ENCODE results near the gene TPSG1.
"Not testable (repeated sequence)": the region's sequence is repeated elsewhere in the genome, so short reads cannot be mapped to it uniquely, and the experiment has no call there.

The TPSG1 gene

DNA sequence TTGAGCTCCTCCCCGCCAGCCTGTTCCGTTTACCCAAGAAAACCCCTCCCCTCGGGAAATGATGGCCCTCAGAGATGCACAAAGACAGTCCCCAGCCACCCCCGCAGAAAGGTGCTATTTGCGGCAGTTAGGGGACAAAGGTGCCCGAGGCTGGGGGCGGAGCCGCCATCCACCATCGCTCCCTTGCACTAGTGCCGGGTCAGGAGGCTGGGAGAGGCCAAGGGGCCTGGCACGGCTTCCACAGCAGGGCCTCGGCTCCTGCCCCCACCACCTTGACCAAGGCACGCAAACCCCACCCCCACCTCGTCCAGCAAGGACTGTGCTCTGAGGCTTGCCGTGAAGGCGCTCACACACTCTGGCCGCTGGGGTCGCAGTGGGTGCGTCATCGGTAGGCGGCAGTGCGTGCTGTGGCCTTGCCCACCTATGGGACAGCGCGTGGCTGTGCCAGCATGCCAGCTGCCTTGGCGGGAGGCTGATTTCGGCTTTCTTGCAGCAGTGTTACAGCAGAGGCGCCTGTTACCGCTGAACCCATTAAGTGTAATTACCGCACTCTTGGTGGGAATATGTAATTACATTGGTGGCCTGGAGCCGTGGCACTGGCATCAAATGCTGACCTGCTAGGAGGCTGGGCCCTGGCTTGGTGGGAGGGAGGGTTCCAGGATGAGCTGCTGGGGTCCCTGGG is 31.8 kb downstream of the TPSG1 start:
- DNase-seq = no peak

DNA sequence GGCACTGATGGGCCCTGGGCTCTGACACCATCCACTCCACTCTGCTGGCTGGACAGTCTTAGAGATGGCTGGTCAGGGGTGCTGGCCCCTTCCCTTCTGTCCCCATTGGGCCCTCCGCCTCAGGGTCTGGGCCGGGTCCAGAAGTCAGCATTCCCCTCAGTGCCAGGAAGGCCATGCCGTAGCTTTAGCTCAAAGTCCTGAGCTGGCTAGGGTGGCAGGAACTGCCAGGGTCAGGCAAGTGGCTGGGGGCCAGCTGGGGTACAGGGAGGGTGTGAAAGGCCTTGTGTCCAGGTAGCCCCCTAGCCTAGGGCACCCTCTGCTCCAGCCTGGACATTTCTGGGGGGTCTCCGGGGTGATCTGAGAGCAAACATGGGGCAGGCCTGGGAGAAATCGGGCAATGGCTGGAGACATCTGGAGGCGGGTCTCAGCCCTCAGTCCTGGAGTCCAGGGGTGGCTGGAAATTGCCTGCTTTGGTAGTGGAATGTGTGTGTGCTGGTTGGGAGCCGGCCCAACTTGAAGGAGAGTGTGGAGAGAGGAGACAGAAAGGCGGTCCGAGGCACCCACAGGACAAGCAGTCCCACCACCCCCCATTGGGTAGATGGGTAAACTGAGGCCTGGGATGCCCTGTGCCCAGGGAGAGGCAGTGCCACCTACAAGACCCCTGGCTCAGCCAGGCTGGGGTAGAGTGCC is 32.5 kb downstream of the TPSG1 start:
- no peak for DNase-seq

DNA sequence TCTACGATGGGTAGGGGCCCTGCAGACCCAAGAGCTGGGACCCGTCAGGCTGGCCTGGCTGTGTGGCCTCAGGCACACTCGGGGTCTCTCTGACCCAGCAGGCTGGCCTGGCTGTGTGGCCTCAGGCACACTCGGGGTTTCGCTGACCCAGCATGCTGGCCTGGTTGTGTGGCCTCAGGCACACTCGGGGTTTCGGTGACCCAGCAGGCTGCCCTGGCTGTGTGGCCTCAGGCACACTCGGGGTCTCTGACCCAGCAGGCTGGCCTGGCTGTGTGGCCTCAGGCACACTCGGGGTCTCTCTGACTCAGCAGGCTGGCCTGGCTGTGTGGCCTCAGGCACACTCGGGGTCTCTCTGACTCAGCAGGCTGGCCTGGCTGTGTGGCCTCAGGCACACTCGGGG is 34.3 kb downstream of the TPSG1 start:
- DNase-seq = not testable (repeated sequence)

DNA sequence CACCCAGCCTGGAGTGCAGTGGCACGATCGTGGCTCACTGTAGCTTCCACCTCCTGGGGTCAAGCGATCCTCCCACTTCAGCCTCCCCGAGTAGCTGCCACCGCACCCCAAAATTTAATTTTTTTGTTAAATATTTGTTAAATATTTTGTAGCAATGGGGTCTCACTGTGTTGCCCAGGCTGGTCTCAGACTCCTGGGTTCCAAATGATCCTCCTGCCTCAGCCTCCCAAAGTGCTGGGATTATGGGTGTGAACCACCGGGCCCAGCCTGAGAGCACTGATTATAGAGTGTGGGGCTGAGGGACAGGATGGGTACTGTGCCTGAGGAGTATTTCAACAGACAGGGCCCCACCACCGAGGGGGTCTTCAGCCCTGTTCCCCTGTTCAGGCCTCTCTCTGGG is 35.6 kb downstream of the TPSG1 start:
- DNase-seq = no peak

DNA sequence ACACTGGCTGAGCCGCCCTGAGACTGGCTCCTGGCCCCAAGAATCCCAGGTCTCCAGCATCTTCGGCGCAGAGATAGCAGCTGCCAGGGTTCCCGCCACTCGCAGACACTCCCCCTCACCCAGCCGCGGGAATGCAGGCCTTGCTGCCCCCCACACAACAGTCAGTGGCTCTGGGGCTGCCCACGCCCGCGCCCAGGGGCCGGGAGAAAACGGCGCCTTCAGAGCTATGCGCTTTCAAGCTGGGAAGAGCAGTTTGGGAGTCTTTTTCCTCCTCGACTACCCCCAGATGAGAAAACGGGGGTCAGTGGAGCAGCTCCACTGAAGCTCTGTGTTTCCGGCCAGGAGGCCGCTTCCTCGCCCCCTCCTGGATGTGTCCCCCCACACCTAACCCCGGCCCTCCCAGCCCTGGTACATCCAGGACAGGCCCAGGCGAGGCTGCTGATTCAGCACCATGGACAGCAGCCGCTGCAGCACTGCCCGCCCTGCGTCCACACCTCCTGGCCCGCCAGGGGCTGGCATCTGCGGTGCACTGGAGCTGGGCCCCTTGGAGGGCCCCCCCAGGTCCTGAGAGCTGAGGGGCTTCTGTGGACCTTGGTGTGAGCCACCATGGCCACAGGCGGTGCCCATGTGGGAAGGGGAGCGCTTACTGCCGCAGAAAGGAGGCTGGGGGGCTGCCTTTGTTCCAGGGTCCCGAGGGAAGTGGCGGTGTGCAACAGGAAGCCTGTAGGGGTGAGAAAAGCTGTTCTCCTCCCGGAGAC is 36.5 kb downstream of the TPSG1 start:
- no peak for DNase-seq

DNA sequence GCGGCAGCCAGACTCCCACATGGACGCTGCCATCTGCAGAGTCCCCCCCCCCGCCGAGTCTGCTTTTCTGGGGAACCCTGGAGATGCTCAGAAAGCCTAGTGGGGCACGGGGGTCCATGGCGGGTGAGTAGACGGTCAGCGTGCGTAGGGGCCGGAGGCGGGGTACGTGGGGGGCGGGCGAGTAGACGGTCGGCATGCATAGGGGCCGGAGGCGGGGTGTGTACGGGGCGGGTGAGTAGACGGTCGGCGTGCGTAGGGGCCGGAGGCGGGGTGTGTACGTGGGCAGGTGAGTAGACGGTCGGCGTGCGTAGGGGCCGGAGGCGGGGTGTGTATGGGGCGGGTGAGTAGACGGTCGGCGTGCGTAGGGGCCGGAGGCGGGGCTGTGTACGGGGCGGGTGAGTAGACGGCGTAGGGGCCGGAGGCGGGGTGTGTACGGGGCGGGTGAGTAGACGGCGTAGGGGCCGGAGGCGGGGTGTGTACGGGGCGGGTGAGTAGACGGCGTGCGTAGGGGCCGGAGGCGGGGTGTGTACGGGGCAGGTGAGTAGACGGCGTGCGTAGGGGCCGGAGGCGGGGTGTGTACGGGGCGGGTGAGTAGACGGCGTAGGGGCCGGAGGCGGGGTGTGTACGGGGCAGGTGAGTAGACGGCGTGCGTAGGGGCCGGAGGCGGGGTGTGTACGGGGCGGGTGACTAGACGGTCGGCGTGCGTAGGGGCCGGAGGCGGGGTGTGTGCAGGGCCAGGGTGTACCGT is 39.4 kb downstream of the TPSG1 start:
- not testable (repeated sequence) for DNase-seq

DNA sequence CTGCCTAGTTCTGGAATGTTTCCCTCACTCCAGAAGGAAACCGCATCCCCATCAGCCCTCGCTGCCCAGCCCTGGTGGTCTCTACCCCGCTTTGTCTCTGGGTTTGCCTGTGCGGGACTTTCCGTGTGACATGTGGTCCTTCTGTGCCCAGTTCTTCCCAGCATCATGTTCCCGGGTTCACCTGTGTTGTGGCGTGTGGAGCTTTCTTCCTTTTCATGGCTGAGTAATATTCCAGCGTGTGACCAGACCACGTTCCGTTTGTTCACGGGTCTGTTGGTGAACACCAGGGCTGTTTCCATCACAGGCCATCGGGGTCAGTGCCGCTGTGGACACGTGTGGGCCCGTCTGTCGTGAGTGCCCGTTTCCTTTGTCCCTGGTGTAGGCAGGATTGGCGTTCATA is 40.1 kb downstream of the TPSG1 start:
- no peak for DNase-seq

DNA sequence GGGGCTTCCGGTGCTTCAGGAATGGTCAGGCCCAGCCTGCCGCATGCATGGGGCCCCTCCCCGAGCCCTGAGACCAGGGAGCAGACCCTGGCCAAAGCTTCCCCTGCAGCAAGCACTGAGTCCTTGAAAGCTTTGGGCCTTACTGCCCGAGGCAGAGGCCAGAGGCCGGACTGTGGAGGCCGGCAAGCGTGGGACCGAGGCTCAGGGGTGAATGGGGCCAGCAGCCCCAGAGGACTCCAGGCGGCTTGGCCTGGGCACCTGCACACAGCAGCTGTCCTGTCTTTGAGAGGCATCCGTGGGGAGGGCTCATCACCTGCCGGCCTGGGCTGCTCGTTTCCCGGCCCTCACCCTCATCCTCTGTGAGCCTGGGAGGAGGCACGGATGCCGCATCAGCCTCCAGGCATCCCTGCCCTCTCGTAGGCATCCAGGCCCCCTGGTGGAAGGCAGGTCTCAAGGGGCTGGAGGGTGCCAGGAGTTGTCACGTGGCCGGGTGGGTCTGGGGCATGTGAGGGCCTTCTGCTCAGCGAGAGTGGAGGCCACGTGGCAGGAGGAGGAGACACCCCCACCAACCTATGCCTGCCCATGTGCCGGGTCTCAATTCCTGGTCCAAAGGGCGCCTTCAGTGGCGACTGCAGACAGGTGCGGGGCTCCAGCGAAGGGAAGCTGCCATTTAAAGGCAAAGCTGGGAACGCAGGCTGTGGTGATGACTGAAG is 40.8 kb downstream of the TPSG1 start:
- DNase-seq = no peak

DNA sequence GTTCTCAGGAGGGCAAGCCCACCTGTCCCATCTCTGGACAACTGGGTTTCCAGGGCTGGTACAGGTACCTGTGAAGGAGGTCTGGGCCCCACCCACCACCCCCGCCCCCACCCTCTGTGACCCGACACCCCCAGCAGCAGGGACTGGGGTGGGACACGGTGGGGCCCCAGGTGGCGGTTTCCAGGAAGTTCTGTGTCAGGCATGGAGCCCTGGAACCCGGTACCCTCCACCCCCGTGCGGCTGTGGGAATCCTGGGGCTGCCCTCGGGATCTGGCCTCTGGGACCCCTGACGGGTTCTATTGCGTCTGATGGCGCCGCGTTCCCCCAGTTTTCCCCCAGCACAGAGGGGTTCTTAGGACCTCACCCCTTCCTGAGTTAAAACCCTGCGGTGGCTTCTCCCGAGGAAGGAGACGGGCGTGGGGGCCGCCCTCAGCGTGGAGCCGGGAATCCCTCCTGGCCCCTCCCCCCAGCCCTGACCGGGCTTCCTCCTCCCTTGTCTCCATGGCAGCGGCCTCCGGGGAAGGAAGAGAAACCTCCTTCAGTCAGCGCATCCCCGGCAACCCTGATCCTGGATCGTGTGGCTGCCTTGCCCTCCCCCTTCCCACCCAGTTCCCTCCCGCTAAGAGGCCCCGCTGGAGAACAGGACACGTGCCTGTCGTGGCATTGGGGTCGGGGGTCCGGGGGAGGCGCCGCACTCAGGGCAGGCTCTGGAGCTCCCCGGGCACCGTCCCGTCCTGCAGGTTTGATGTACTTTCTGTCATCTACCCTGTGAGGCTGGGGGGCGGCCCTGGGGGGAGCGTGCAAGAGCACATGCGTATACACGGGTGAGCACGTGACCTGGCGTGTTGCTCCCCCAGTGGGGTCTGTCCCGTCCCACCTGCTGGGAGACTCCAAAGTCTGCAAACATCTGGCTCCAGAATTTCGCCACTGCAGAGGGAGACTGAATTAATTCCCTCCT is 41.8 kb downstream of the TPSG1 start:
- no peak for DNase-seq

DNA sequence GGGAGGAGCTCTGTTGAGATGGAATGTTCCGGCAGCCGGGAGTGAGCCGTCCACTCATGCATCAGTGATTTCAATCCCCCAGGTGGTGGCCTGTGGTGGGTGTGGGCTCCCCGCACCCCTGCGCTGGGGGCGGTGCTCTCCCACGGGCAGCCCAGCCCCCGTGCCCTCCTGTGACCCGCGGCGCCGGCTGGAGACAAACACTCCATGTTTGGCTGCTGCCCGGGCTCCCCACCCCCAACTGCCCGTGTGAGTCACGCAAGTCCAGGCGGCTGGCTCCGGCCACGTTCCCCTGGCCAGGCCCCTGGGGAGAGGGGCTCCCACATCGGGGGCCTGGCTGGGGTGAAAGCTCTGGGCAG is 42.8 kb downstream of the TPSG1 start:
- DNase-seq = no peak

DNA sequence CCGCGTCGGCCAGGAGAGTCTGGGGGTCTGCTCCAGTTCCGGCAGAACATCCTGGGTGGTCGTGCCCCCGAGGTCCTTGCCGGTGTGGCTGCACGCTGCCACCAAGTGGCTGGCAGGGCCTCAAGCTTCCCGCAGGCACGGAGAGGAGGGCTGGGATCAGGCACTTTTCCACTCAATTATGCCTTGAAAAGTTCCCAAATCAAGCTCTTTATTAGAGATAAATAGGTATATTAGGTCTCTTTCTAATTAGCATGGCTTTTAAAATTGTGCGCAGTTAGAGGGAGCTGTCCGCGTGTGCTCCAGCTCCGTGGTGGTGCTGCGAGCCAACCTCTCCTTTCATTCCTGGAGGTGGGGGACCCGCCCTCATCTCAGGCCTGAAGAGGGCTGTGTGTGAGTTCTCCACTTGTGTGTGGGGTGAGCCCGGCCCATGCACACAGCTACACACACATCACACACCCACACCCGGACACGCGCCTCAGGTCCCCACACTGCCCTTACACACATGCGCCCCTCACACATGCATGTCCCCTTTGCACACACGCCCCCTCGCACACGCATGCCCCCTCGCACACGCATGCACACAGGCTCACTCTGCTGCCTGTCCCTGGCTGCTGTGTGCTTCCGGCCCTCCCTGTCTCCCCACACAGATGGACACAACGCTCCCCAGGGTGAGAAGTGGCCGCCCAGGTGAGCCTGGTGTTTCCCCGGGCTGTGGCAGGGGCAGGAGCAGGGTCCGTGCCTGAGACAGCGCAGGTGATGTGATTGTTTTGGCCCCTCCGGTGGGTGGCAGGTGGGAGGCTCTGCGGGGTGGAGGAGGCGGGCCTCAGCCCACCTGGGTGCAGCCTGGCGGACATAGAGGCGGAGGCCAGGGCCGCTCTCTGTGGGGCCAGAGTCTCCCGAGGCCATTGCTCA is 43.4 kb downstream of the TPSG1 start:
- DNase-seq = no peak

DNA sequence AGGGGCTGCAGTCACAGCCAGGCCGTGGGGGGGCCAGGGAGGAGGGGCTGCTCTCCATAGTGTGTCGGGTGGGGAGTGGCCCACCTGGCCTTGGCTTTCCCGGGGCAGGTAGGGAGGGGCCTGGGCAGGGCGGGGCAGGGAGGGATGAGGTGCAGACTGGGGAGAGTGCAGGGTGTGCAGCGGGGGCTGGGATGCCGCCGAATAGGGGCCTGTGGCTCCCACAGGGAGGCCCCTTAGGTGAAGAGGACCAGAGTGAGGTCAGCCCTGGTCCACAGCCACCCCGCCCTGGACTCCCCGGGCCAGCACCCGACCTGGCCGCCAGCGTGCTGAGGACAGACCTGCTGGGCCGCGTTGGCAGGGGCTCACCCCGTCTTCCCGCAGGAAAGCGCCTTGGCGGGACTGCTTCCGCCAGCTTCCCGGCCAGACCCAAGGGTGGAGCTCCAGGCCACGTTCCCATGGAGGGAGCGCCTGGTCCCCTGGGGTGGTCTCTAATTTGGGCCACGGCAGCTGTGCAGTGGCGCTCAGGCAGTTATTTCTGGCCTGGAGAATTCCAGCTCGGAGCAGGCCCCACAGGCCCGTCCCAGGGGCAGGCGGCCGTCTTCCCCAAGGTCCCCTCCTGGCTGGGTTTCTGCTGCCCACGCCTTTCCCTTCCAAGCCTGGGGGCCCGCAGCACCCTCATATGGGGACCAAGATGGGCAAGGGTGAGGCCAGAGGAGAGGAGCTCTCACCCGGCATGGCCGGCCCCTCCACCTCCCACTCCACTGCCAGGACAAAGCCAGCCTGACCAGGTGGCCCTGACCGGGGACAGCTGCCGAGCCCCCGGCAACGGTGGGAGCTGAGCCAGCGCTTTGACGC is 44.3 kb downstream of the TPSG1 start:
- DNase-seq = no peak

DNA sequence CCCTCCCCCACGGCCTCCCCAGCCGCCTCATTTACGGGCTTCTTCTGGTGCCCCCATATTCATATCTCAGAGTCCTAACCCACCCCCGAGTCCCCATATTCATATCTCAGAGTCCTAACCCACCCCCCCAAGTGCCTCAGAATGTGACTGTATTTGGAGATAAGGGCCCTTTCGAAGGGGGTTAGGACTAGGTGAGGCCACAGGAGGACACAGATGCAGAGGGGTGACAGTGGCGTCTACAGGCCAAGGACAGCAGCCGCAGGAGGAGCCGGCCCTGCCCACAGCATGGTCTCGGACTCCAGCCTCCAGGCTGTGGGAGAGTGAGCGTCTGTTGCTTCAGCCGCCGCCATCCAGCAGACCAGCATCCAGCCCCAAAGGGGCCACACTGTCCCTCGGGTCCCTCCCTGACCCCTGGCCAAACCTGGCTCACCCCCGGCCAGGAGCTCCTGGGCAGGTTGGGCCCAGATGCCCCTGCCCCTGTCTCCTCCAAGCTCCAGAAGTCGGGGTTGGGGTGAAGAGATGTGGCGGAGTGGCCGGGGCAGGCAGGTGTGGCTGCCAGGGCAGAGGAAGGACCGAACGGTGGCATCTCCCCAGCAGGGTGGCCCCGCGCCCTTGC is 46.7 kb downstream of the TPSG1 start:
- DNase-seq = no peak

DNA sequence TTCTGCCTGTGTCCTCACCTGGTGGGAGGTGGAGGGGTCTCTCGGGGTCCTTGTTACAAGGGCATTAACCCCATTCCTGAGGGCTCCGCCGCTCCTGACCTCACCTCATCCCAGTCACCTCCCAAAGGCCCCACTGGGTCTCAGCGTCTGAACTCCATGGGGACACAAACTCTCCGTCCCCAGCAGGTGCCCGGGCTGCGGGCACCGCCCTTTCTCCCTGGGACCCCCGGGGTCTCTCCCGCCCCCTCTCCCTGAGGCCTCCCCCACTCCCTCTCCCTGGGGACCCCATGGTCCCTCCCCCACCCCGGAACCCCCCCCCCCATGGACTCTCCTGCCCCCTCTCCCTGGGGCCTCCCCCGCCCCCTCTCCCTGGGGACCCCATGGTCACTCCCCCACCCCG is 47.3 kb downstream of the TPSG1 start:
- DNase-seq = no peak

DNA sequence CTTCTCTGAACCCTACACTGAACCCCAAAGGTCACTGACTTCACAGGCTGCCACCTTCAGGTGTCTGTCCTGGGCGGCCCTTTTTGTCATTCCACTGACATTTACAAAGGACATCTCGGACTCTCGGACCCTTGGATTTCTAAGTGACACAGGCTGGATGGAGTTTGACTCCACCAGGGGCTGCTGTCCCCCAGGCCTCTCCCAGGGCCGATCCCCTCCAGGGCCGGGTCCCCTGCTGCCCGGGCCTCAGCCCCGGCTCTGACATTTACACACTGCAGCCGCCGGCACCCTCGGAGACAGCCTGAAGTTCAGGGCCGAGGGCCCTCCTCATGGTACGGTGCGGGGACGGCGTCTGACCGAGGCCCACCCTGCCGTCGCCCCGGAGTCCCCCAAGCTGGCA is 48.0 kb downstream of the TPSG1 start:
- no peak for DNase-seq

DNA sequence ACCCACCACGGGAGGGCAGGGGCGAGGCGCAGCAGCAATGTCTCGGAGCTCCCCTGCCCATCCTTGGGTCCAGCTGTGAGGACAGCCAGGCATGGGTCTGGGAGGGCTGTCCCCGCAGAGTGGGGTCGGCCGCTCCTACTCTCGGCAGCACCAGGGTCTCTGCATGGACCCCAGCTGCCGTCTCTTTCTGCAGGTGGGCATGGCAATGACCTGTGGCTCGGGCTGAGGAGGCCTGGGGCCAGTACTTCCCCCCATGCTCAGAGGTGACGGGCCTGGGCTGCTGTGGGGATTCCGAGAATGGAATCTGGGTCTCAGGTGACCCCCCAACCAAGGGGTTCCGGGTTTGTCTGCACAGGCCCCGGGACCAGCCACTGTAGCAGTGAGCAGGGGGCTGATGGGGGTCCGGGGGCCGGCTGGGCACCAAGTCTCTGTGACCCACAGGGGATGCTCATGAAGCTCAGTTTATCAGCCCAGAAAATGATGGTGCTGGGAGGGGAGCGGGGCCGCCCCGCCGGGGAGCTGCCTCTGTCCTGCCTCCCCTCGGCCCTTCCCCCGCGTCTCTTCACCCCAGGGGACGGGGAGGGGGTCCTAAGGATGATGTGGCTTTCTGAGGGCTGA is 48.7 kb downstream of the TPSG1 start:
- DNase-seq = no peak

DNA sequence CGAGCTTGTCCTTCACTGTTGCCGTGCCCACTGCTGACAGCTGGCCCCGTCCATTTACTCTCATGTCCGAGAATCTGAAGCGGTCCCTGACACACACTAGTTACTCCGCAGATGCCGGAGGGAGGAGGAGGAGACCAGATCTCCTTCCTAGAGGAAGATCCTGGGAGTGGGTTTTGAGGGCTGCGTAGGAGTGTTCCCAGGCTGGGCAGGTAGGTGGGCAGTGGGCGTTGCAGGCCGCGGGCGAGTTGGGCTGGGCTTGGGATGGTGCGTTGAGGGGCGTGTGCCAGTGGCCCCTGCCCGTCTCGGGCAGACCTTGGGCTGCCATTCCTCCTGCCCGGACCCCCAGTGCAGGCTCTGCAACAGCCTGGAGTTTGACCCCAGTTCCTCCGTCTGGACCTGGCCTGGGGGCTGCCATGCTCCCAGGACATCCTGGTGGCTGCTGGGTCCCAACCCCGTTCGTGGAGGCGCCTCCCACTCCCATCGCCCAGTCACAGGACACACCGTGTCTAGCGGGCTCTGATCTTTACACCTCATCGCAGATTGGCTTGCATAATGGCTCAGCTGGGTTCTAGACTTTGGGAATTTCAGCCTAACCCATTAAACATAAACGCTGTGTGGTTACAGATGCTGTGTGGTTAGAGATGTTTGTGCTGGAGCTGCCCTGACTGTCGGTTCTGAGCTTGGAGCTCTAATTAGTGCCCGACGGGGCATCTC is 49.3 kb downstream of the TPSG1 start:
- DNase-seq = no peak
